Common myeloid progenitor, CD34-positive (primary cell): Measurements from ENCODE around the gene TRPM3.
A peak's percentile ranks its signal among the peaks of the same experiment; 100 is the strongest.

Source experiments
- CTCF ChIA-PET: fragments of 350-600 bp; sonication (Branson Sonifier 250); formaldehyde crosslinking; loops from one replicate; lab custom pipeline; 2021; ENCODE audit warnings: antibody characterized with exemption; lab: Charles Lee
- POLR2A ChIA-PET: fragments of 350-600 bp; sonication (Branson Sonifier 250); formaldehyde crosslinking; loops from one replicate; lab custom pipeline; 2021; ENCODE audit warnings: antibody characterized with exemption; lab: Charles Lee
- DNase-seq, 3 donors: peaks; one replicate each; pipeline versions ENCODE4 v3.0.0 to v3.0.0-alpha.2; 2013
- H3K27ac ChIP-seq, 2 experiments: 1 replicate in 1 of 2; 2 replicates in 1 of 2; pipeline ENCODE4 v1.7.0; 2013; ENCODE audit warnings: inconsistent platforms in 2 of 2, low read length in 2 of 2, mild to moderate bottlenecking in 2 of 2, low read depth in 1 of 2, moderate library complexity in 1 of 2; ENCODE audit not compliant: severe bottlenecking in 2 of 2, insufficient read depth in 1 of 2, poor library complexity in 1 of 2
- H3K27me3 ChIP-seq, 5 experiments: replicated peaks in 2 of 5; 1 replicate in 3 of 5; 2 replicates in 2 of 5; pipeline versions ENCODE4 v1.6.1 to v1.7.0; 2013; ENCODE audit warnings: low read length in 4 of 5, mild to moderate bottlenecking in 2 of 5, moderate library complexity in 2 of 5, inconsistent platforms in 1 of 5; ENCODE audit not compliant: insufficient read depth in 5 of 5, control insufficient read depth in 4 of 5
- H3K36me3 ChIP-seq, 4 experiments: 1 replicate in 2 of 4; 2 replicates in 2 of 4; pipeline versions ENCODE4 v1.6.1 to v1.7.0; 2013; ENCODE audit warnings: low read length in 3 of 4, control low read depth in 1 of 4, mild to moderate bottlenecking in 1 of 4; ENCODE audit not compliant: control insufficient read depth in 4 of 4, insufficient read depth in 4 of 4
- H3K4me1 ChIP-seq, 4 experiments: 1 replicate in 3 of 4; 2 replicates in 1 of 4; pipeline versions ENCODE4 v1.6.1 to v1.7.1; 2013; ENCODE audit warnings: low read length in 3 of 4, mild to moderate bottlenecking in 3 of 4, control low read depth in 1 of 4, inconsistent platforms in 1 of 4, moderate library complexity in 1 of 4; ENCODE audit not compliant: control insufficient read depth in 4 of 4, insufficient read depth in 4 of 4; ENCODE audit errors: control extremely low read depth in 1 of 4
- H3K4me3 ChIP-seq, 7 experiments: 1 replicate in 4 of 7; 2 replicates in 3 of 7; pipeline versions ENCODE4 v1.5.1 to v1.7.0; 2013; ENCODE audit warnings: mild to moderate bottlenecking in 7 of 7, low read length in 6 of 7, moderate library complexity in 6 of 7, inconsistent platforms in 2 of 7, low read depth in 2 of 7, control low read depth in 1 of 7; ENCODE audit not compliant: insufficient read depth in 4 of 7, control insufficient read depth in 1 of 7; ENCODE audit errors: extremely low read depth in 1 of 7
- H3K9me3 ChIP-seq, 5 experiments: 1 replicate in 4 of 5; 2 replicates in 1 of 5; pipeline versions ENCODE4 v1.6.1 to v1.7.1; 2013; ENCODE audit warnings: low read length in 4 of 5, mild to moderate bottlenecking in 2 of 5, inconsistent platforms in 1 of 5, low read depth in 1 of 5, moderate library complexity in 1 of 5; ENCODE audit not compliant: control insufficient read depth in 4 of 5, insufficient read depth in 2 of 5; ENCODE audit errors: control extremely low read depth in 1 of 5
- WGBS: methylation state at CpG from one replicate; pipeline ENCODE4 v1.1.5; 2013; ENCODE audit not compliant: insufficient coverage; 5-methylcytosine and 5-hydroxymethylcytosine counted together

TRPM3 gene

DNA sequence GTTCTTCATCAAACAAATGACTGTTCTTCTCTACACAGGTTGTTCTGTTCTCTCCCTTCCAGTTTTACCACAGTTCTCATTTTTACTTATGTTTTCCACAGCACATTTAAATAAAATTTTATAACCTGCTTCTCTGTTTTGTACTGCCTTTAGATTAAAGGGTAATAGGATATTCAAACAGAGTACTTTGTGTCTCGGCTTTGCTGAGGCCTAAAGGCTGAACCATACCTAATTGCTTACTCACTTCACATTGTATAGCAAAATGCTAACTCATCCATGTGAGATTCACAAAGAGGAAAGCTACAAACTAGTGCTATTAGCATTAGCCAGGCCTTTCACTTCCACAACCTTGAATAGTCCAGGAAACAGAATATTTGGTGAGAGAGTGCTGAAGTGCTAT lies 200.3 kb downstream of the TRPM3 start:
- H3K4me3 ChIP-seq: no peak overlapping the region
- H3K27me3 ChIP-seq: no peaks in the 10 kb centered on the region
- POLR2A ChIA-PET: no interaction called here
- CTCF ChIA-PET: interaction anchor here (0.7 to 9.0 kb wide), 4 partner anchors 302 to 328 kb away, joined by 3 to 85 read pairs (median 4); no protein-coding TSS in a partner anchor
- no peaks in the 10 kb centered on the region for H3K36me3 ChIP-seq
- WGBS: no CpG with 5 or more reads among the region's 1 CpG
- peaks cover 0 to 3% (median 0%) of the 10 kb centered on the region in 4 experiments for H3K4me1 ChIP-seq
- H3K27ac ChIP-seq: no peak overlapping the region
- DNase-seq: peak in 2 of 3 donors; percentile 19 to 33
- H3K9me3 ChIP-seq: no peaks in the 10 kb centered on the region

DNA sequence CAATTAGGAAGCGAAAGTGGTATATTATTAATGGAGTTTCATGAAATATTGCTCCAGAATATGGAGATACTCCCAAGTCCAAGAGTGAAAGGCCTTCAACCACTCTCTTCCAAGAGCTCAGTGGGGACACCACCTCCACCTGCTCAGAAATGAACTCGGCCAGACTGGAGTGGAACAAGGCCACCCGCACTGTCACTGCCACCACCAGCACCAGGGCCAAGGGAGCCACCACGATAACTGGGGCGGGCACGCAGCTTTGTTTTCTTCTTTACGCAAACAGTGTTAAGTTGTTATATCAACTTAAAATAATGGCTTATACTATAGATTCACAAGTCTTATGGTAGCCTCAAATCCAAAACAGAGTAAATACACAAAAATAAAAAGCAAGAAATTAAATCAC lies 204.1 kb downstream of the TRPM3 start:
- Histone ChIP-seq H3K27me3 (no peaks in the 10 kb centered on the region), H3K9me3 (no peaks in the 10 kb centered on the region), H3K4me1 (no peaks in the 10 kb centered on the region), H3K4me3 (no peak overlapping the region), H3K36me3 (no peaks in the 10 kb centered on the region), H3K27ac (no peak overlapping the region)
- CTCF ChIA-PET: no interaction called here
- WGBS: 100% methylated on average over 1 of the region's 7 CpGs
- DNase-seq: no peak
- POLR2A ChIA-PET: no interaction called here

DNA sequence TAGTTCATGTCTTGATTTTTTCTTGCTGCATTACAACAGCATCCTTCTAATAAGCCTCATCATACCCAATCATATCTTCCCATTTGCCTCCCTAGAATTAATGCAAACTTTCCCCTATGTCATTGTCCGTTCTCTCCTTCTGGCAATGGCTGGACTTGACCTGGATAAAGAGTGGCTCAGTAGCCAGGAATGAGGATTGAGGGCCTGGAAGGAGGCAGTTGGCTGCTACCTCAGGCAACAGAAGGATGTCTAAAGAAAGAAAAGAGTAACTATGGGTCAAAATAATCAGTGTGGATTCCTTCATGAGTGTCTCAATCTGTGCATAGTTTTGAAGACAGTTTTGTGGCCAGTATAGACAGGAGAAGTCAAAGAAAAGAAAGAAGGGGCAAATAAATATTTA lies 209.6 kb downstream of the TRPM3 start:
- DNase-seq: no peak
- no peak overlapping the region for H3K27ac ChIP-seq
- no peaks in the 10 kb centered on the region for H3K4me1 ChIP-seq
- POLR2A ChIA-PET: no interaction called here
- H3K9me3 ChIP-seq: no peaks in the 10 kb centered on the region
- H3K4me3 ChIP-seq: no peak overlapping the region
- peaks cover 0 to 2% (median 0%) of the 10 kb centered on the region in 5 experiments for H3K27me3 ChIP-seq
- WGBS: 100% methylated on average over 1 of the region's 1 CpG
- H3K36me3 ChIP-seq: no peaks in the 10 kb centered on the region
- CTCF ChIA-PET: no interaction called here

DNA sequence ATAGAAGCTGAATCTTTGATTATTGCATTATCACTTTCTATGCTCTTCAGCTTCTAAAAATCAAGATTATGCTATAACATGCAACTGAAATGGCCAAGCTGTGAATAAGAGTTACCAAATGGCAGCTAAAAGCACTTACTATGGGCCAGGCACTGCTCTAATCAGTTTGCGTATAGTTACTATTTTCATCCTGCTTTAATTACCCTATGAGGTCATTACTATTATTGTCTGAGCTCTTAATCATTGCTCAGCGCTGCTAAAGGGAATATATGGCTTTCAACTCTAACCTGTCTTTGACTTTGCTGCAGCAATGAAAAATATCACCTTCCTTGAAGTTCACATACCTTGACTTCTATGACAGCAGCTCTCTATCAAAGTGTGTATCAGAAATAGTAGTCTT lies 210.8 kb downstream of the TRPM3 start:
- Histone ChIP-seq H3K4me1 (no peaks in the 10 kb centered on the region), H3K27me3 (peaks cover 0 to 2% (median 0%) of the 10 kb centered on the region in 5 experiments), H3K4me3 (no peak overlapping the region), H3K9me3 (no peaks in the 10 kb centered on the region), H3K27ac (no peak overlapping the region), H3K36me3 (no peaks in the 10 kb centered on the region)
- DNase-seq: no peak
- ChIA-PET CTCF (no interaction called here), POLR2A (no interaction called here)
- WGBS: 95% methylated on average over 2 of the region's 2 CpGs

DNA sequence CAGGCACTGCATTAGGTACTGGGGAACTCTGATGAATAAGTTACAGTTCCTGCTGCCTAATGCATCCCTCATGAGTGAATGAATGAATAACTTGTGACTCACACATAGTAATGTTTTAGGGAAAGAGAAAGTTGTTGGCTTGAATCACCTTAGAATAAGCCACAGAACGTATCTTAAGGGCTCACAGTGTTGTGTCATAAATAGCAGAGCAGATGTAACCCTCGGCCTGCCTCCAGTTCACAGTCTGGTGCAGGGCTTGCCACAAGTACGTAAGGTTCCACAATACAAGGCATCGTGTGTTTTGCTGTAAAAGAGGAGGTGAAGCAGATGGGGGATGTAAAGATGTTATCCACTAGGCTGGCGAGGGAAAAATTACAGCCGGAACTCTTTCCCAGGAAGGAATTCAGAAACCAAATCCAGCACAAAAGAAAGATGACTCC lies 218.7 kb downstream of the TRPM3 start:
- no peaks in the 10 kb centered on the region for H3K9me3 ChIP-seq
- ChIA-PET POLR2A (no interaction called here), CTCF (no interaction called here)
- no peaks in the 10 kb centered on the region for H3K36me3 ChIP-seq
- H3K27ac ChIP-seq: no peak overlapping the region
- H3K4me3 ChIP-seq: no peak overlapping the region
- peaks cover 0 to 4% (median 0%) of the 10 kb centered on the region in 5 experiments for H3K27me3 ChIP-seq
- H3K4me1 ChIP-seq: no peaks in the 10 kb centered on the region
- no peak for DNase-seq
- WGBS: 87% methylated on average over 5 of the region's 6 CpGs

DNA sequence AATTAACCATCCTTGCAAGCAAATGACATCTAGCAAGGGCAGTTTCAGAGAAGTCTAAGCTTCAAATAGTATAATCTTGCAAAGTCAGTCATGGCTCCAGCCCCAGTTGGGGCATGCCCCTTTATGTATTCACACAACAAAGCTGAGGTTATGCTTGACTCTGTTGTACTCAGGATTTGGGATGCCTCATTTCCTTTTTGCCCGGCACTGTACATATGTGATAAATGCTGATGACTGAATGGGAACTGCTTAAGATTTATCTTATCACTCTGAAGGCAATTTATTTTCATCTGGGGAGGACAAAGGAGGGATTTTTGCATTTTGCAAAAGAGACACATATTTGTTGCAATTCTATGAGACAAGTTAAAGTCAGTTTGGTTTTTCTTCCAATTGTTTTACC lies 219.2 kb downstream of the TRPM3 start:
- Histone ChIP-seq H3K27ac (no peak overlapping the region), H3K27me3 (peaks cover 0 to 4% (median 0%) of the 10 kb centered on the region in 5 experiments), H3K4me3 (no peak overlapping the region), H3K4me1 (no peaks in the 10 kb centered on the region), H3K9me3 (no peaks in the 10 kb centered on the region), H3K36me3 (no peaks in the 10 kb centered on the region)
- POLR2A ChIA-PET: no interaction called here
- 40% methylated on average over 1 of the region's 1 CpG for WGBS
- CTCF ChIA-PET: no interaction called here
- no peak for DNase-seq

DNA sequence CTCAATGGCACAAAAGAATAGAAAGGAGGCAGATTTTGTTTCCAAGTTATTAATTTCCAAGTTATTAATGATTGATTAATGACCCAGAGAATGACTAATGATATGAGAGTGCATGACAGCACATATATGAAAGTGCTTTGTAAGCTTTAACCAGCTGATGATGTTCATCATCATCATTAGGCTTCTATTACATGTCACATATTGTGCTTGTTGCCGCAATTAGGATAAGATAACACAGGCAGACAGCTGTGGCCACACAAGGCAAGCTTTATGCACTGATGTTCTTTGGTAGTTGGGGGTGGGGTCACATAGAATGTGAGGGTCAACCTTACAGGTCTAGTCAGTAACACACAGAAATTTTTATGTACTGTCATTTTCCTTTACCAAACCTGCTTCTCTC lies 219.7 kb downstream of the TRPM3 start:
- Histone ChIP-seq H3K9me3 (no peaks in the 10 kb centered on the region), H3K4me1 (no peaks in the 10 kb centered on the region), H3K27ac (no peak overlapping the region), H3K27me3 (peaks cover 0 to 4% (median 0%) of the 10 kb centered on the region in 5 experiments), H3K4me3 (no peak overlapping the region), H3K36me3 (no peaks in the 10 kb centered on the region)
- DNase-seq: no peak
- ChIA-PET CTCF (no interaction called here), POLR2A (no interaction called here)
- no CpG with 5 or more reads among the region's 1 CpG for WGBS
